ENCODE results near the gene PPP3R1. TPM values are rescaled to one million over a fixed set of nuclear protein-coding genes. Genes with fewer than 3 reads are reported as not detected.

Gene PPP3R1
- total RNA-seq, 1 donor from 2014 or later = 77.3 TPM

- no peak overlapping the region for H3K4me3 Mint-ChIP-seq (ENCODE audit: low read depth)
- H3K27ac Mint-ChIP-seq = peak overlapping the region; percentile 10
- peaks cover 55% of the 10 kb centered on the region for H3K4me1 Mint-ChIP-seq (ENCODE audit: low read depth)
- DNase-seq (ENCODE audit: low spot score) = no peak
- H3K27me3 Mint-ChIP-seq (ENCODE audit: low read depth) = no peaks in the 10 kb centered on the region
- no peaks in the 10 kb centered on the region for H3K9me3 Mint-ChIP-seq
- H3K36me3 Mint-ChIP-seq (ENCODE audit: low read depth) = peaks cover 23% of the 10 kb centered on the region
- intact Hi-C loops (cut with micrococcal nuclease) = no loop called here
Observed at GRCh38 chr2:68238955-68239822, 13.1 kb downstream of the PPP3R1 start.

- H3K9me3 Mint-ChIP-seq = no peaks in the 10 kb centered on the region
- DNase-seq (ENCODE audit: low spot score) = no peak
- peak overlapping the region; percentile 31 for H3K27ac Mint-ChIP-seq
- peak overlapping the region; percentile 1 for H3K4me3 Mint-ChIP-seq (ENCODE audit: low read depth)
- peaks cover 23% of the 10 kb centered on the region for H3K36me3 Mint-ChIP-seq (ENCODE audit: low read depth)
- H3K4me1 Mint-ChIP-seq (ENCODE audit: low read depth) = peaks cover 53% of the 10 kb centered on the region
- intact Hi-C loops (cut with micrococcal nuclease) = no loop called here
- no peaks in the 10 kb centered on the region for H3K27me3 Mint-ChIP-seq (ENCODE audit: low read depth)
Observed at GRCh38 chr2:68237976-68238580, 14.3 kb downstream of the PPP3R1 start.

GRCh38 chr2:68237404-68237803 lies 14.9 kb downstream of the PPP3R1 start:
- Mint-ChIP-seq H3K9me3 (no peaks in the 10 kb centered on the region), H3K36me3 (ENCODE audit: low read depth) (peaks cover 23% of the 10 kb centered on the region), H3K4me1 (ENCODE audit: low read depth) (peaks cover 55% of the 10 kb centered on the region), H3K27me3 (ENCODE audit: low read depth) (no peaks in the 10 kb centered on the region), H3K4me3 (ENCODE audit: low read depth) (no peak overlapping the region), H3K27ac (no peak overlapping the region)
- no peak for DNase-seq (ENCODE audit: low spot score)
- intact Hi-C loops (cut with micrococcal nuclease) = no loop called here

- intact Hi-C loops (cut with micrococcal nuclease) = no loop called here
- H3K4me3 Mint-ChIP-seq (ENCODE audit: low read depth) = no peak overlapping the region
- H3K4me1 Mint-ChIP-seq (ENCODE audit: low read depth) = peaks cover 55% of the 10 kb centered on the region
- no peak for DNase-seq (ENCODE audit: low spot score)
- H3K9me3 Mint-ChIP-seq = no peaks in the 10 kb centered on the region
- no peaks in the 10 kb centered on the region for H3K27me3 Mint-ChIP-seq (ENCODE audit: low read depth)
- H3K27ac Mint-ChIP-seq = no peak overlapping the region
- peaks cover 23% of the 10 kb centered on the region for H3K36me3 Mint-ChIP-seq (ENCODE audit: low read depth)
Observed at GRCh38 chr2:68236876-68237275, 15.5 kb downstream of the PPP3R1 start.

GRCh38 chr2:68236103-68236734 lies 16.1 kb downstream of the PPP3R1 start:
- intact Hi-C loops (cut with micrococcal nuclease) = no loop called here
- Mint-ChIP-seq H3K4me1 (ENCODE audit: low read depth) (peaks cover 59% of the 10 kb centered on the region), H3K4me3 (ENCODE audit: low read depth) (no peak overlapping the region), H3K27ac (peak overlapping the region; percentile 15), H3K27me3 (ENCODE audit: low read depth) (no peaks in the 10 kb centered on the region), H3K36me3 (ENCODE audit: low read depth) (peaks cover 25% of the 10 kb centered on the region), H3K9me3 (no peaks in the 10 kb centered on the region)
- no peak for DNase-seq (ENCODE audit: low spot score)

- no peak overlapping the region for H3K4me3 Mint-ChIP-seq (ENCODE audit: low read depth)
- H3K9me3 Mint-ChIP-seq = no peaks in the 10 kb centered on the region
- intact Hi-C loops (cut with micrococcal nuclease) = no loop called here
- DNase-seq (ENCODE audit: low spot score) = no peak
- peaks cover 22% of the 10 kb centered on the region for H3K36me3 Mint-ChIP-seq (ENCODE audit: low read depth)
- no peak overlapping the region for H3K27ac Mint-ChIP-seq
- H3K4me1 Mint-ChIP-seq (ENCODE audit: low read depth) = peaks cover 59% of the 10 kb centered on the region
- no peaks in the 10 kb centered on the region for H3K27me3 Mint-ChIP-seq (ENCODE audit: low read depth)
Observed at GRCh38 chr2:68235090-68235489, 17.2 kb downstream of the PPP3R1 start.

- Mint-ChIP-seq H3K4me1 (ENCODE audit: low read depth) (peaks cover 54% of the 10 kb centered on the region), H3K36me3 (ENCODE audit: low read depth) (peaks cover 20% of the 10 kb centered on the region), H3K4me3 (ENCODE audit: low read depth) (no peak overlapping the region), H3K9me3 (no peaks in the 10 kb centered on the region), H3K27me3 (ENCODE audit: low read depth) (no peaks in the 10 kb centered on the region), H3K27ac (no peak overlapping the region)
- intact Hi-C loops (cut with micrococcal nuclease) = no loop called here
- no peak for DNase-seq (ENCODE audit: low spot score)
Observed at GRCh38 chr2:68234405-68234804, 17.9 kb downstream of the PPP3R1 start.

GRCh38 chr2:68231061-68231372 lies 21.3 kb downstream of the PPP3R1 start:
- no peaks in the 10 kb centered on the region for H3K27me3 Mint-ChIP-seq (ENCODE audit: low read depth)
- H3K4me1 Mint-ChIP-seq (ENCODE audit: low read depth) = peaks cover 46% of the 10 kb centered on the region
- no peak for DNase-seq (ENCODE audit: low spot score)
- H3K36me3 Mint-ChIP-seq (ENCODE audit: low read depth) = peaks cover 10% of the 10 kb centered on the region
- no peak overlapping the region for H3K4me3 Mint-ChIP-seq (ENCODE audit: low read depth)
- intact Hi-C loops (cut with micrococcal nuclease) = loop anchor here (2.0 kb wide), 1 partner anchor 20 kb away; no protein-coding TSS in a partner anchor
- H3K27ac Mint-ChIP-seq = peak overlapping the region; percentile 56
- no peaks in the 10 kb centered on the region for H3K9me3 Mint-ChIP-seq

- peaks cover 10% of the 10 kb centered on the region for H3K36me3 Mint-ChIP-seq (ENCODE audit: low read depth)
- peaks cover 48% of the 10 kb centered on the region for H3K4me1 Mint-ChIP-seq (ENCODE audit: low read depth)
- no peaks in the 10 kb centered on the region for H3K27me3 Mint-ChIP-seq (ENCODE audit: low read depth)
- intact Hi-C loops (cut with micrococcal nuclease) = loop anchor here (2.0 kb wide), 1 partner anchor 20 kb away; no protein-coding TSS in a partner anchor
- H3K27ac Mint-ChIP-seq = no peak overlapping the region
- DNase-seq (ENCODE audit: low spot score) = no peak
- H3K9me3 Mint-ChIP-seq = no peaks in the 10 kb centered on the region
- no peak overlapping the region for H3K4me3 Mint-ChIP-seq (ENCODE audit: low read depth)
Observed at GRCh38 chr2:68230241-68231060, 21.9 kb downstream of the PPP3R1 start.

GRCh38 chr2:68226794-68227193 lies 25.5 kb downstream of the PPP3R1 start:
- H3K27ac Mint-ChIP-seq = no peak overlapping the region
- peaks cover 18% of the 10 kb centered on the region for H3K36me3 Mint-ChIP-seq (ENCODE audit: low read depth)
- DNase-seq (ENCODE audit: low spot score) = no peak
- no peaks in the 10 kb centered on the region for H3K27me3 Mint-ChIP-seq (ENCODE audit: low read depth)
- intact Hi-C loops (cut with micrococcal nuclease) = no loop called here
- H3K4me3 Mint-ChIP-seq (ENCODE audit: low read depth) = no peak overlapping the region
- H3K4me1 Mint-ChIP-seq (ENCODE audit: low read depth) = peaks cover 63% of the 10 kb centered on the region
- H3K9me3 Mint-ChIP-seq = no peaks in the 10 kb centered on the region

GRCh38 chr2:68225119-68225632 lies 27.2 kb downstream of the PPP3R1 start:
- Mint-ChIP-seq H3K27ac (no peak overlapping the region), H3K4me3 (ENCODE audit: low read depth) (no peak overlapping the region), H3K36me3 (ENCODE audit: low read depth) (peaks cover 22% of the 10 kb centered on the region), H3K27me3 (ENCODE audit: low read depth) (no peaks in the 10 kb centered on the region), H3K4me1 (ENCODE audit: low read depth) (peaks cover 55% of the 10 kb centered on the region), H3K9me3 (no peaks in the 10 kb centered on the region)
- DNase-seq (ENCODE audit: low spot score) = no peak
- intact Hi-C loops (cut with micrococcal nuclease) = no loop called here

GRCh38 chr2:68223419-68223818 lies 28.9 kb downstream of the PPP3R1 start:
- no peak overlapping the region for H3K27ac Mint-ChIP-seq
- intact Hi-C loops (cut with micrococcal nuclease) = no loop called here

More at GRCh38 chr2:68223419-68223818, 28.9 kb downstream of the PPP3R1 start:
- Mint-ChIP-seq H3K36me3 (ENCODE audit: low read depth) (peaks cover 26% of the 10 kb centered on the region), H3K27me3 (ENCODE audit: low read depth) (no peaks in the 10 kb centered on the region), H3K4me3 (ENCODE audit: low read depth) (no peak overlapping the region), H3K4me1 (ENCODE audit: low read depth) (peaks cover 57% of the 10 kb centered on the region), H3K9me3 (no peaks in the 10 kb centered on the region)
- no peak for DNase-seq (ENCODE audit: low spot score)
